HG03432 (cell line): ENCODE measurements around the gene NID1.
A peak's percentile ranks its signal among the peaks of the same experiment; 100 is the strongest.
"Not testable (repeated sequence)": the region's sequence is repeated elsewhere in the genome, so short reads cannot be mapped to it uniquely, and the experiment has no call there.

ENCODE experiments used
- ATAC-seq: cut with Tn5 transposase; IDR thresholded peaks from one replicate; pipeline ENCODE4 v1.9.1; 2021; ENCODE audit warnings: mild to moderate bottlenecking, moderate library complexity; ENCODE audit not compliant: unreplicated experiment

NID1 gene

GRCh38 chr1:236096660-236097482 is 32.0 kb upstream of the NID1 start:
- not testable (repeated sequence) for ATAC-seq

- ATAC-seq: no peak
These were observed 31.0 kb upstream of the NID1 start for GRCh38 chr1:236095705-236096520.

GRCh38 chr1:236092899-236093298 is 28.0 kb upstream of the NID1 start:
- no peak for ATAC-seq

GRCh38 chr1:236091933-236092318 is 27.0 kb upstream of the NID1 start:
- no peak for ATAC-seq

- ATAC-seq: no peak
These were observed 25.9 kb upstream of the NID1 start for GRCh38 chr1:236090741-236091147.

GRCh38 chr1:236089046-236089773 is 24.3 kb upstream of the NID1 start:
- ATAC-seq: peak; percentile 80

- ATAC-seq: no peak
These were observed 21.6 kb upstream of the NID1 start for GRCh38 chr1:236086537-236086936.

- no peak for ATAC-seq
These were observed 20.8 kb upstream of the NID1 start for GRCh38 chr1:236085545-236086159.

GRCh38 chr1:236084386-236084730 is 19.5 kb upstream of the NID1 start:
- ATAC-seq: no peak

- peak; percentile 45 for ATAC-seq
These were observed 18.9 kb upstream of the NID1 start for GRCh38 chr1:236083650-236084385.

GRCh38 chr1:236082526-236082925 is 17.6 kb upstream of the NID1 start:
- no peak for ATAC-seq

GRCh38 chr1:236081546-236082227 is 16.8 kb upstream of the NID1 start:
- ATAC-seq: no peak

- ATAC-seq: no peak
These were observed 14.8 kb upstream of the NID1 start for GRCh38 chr1:236079703-236080102.

GRCh38 chr1:236078993-236079392 is 14.1 kb upstream of the NID1 start:
- ATAC-seq: no peak

- ATAC-seq: not testable (repeated sequence)
These were observed 13.2 kb upstream of the NID1 start for GRCh38 chr1:236078077-236078476.

GRCh38 chr1:236075848-236076247 is 11.0 kb upstream of the NID1 start:
- no peak for ATAC-seq

GRCh38 chr1:236073307-236073897 is 8.5 kb upstream of the NID1 start:
- ATAC-seq: no peak

GRCh38 chr1:236072001-236072400 is 7.1 kb upstream of the NID1 start:
- no peak for ATAC-seq

- no peak for ATAC-seq
These were observed 5.9 kb upstream of the NID1 start for GRCh38 chr1:236070753-236071152.
